ENCODE results near the gene RBMXL3. TPM values are rescaled to one million over a fixed set of nuclear protein-coding genes. Genes with fewer than 3 reads are reported as not detected.
"Not testable (repeated sequence)": the region's sequence is repeated elsewhere in the genome, so short reads cannot be mapped to it uniquely, and the experiment has no call there.

RBMXL3 gene
- total RNA-seq, result not detected in 2 replicates

GRCh38 chrX:115189110-115189509, at the start of gene RBMXL3:
TSS of gene RBMXL3 (plus strand) at chrX:115189410. CDS start at chrX:115189442, 32 bp downstream.
- no peak for DNase-seq (ENCODE audit: low read depth, low spot score)

- DNase-seq (ENCODE audit: low read depth, low spot score), result no peak
Measured at GRCh38 chrX:115142057-115142456, 47.2 kb upstream of the RBMXL3 start.

GRCh38 chrX:115147220-115147619, 42.0 kb upstream of the RBMXL3 start:
- DNase-seq (ENCODE audit: low read depth, low spot score), result peak; percentile 2

GRCh38 chrX:115173181-115173580, 16.0 kb upstream of the RBMXL3 start:
- DNase-seq (ENCODE audit: low read depth, low spot score), result no peak

- DNase-seq (ENCODE audit: low read depth, low spot score), result peak; percentile 26
Measured at GRCh38 chrX:115174548-115174947, 14.7 kb upstream of the RBMXL3 start.

GRCh38 chrX:115177932-115178331, 11.3 kb upstream of the RBMXL3 start:
- no peak for DNase-seq (ENCODE audit: low read depth, low spot score)

GRCh38 chrX:115178473-115178872, 10.7 kb upstream of the RBMXL3 start:
- DNase-seq (ENCODE audit: low read depth, low spot score), result no peak

DNA sequence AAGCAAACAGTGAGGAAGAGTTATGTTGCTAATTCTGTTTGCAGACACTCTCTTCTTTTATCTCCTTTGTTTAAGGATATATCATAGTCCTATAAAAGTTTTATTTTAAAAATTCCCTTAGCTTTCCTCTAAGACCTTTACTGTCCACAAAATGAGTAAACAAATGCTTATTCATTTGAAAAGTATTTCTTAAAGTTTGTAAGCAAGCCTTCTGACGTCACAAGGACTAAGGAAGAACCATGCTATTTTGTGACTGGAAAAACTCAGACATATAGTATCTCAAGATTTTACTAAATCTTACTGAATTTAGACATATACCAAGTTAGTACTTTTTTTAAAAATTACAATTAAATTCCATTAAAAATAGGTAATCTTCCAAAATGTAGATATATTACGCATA, 5.2 kb upstream of the RBMXL3 start:
- no peak for DNase-seq (ENCODE audit: low read depth, low spot score)

DNA sequence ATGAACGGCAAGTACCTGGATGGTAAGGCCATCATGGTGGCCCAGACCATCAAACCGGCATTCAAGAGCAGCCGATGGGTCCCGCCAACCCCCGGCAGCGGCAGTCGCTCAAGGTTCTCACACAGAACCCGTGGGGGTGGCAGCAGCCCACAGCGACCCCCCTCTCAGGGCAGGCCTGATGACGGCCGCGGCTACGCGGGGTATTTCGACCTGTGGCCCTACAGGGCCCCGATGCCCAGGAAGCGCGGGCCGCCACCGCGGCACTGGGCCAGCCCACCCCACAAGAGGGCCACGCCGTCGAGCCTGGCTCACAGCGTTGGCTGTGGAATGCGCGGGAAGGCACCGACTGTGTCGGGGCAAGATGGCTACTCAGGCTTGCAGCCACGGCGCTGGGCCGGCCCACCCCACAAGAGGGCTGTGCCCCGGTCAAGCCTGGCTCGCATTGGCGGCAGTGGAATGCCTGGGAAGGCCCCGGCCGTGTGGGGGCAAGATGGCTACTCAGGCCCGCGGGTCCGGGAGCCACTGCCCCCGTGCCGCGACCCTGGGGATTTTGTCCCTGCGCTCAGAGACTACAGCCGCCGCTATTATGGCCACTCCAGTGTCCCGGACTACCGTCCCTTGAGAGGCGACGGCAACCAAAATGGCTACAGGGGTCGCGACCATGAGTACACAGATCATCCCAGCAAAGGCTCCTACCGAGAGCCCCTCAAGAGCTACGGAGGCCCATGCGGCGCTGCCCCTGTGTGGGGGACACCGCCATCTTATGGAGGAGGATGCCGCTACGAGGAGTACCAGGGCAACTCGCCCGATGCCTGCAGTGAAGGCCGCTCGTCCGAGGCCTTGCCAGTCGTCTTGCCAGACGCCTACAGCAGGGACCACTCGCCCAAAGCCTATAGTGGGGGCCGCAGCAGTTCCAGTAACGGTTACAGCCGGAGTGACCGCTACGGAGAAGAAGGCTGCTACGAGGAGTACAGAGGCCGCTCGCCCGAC, 731 bp downstream of the RBMXL3 start:
- no peak for DNase-seq (ENCODE audit: low read depth, low spot score)

GRCh38 chrX:115190636-115191489, 1.7 kb downstream of the RBMXL3 start:
- DNase-seq (ENCODE audit: low read depth, low spot score), result no peak

DNA sequence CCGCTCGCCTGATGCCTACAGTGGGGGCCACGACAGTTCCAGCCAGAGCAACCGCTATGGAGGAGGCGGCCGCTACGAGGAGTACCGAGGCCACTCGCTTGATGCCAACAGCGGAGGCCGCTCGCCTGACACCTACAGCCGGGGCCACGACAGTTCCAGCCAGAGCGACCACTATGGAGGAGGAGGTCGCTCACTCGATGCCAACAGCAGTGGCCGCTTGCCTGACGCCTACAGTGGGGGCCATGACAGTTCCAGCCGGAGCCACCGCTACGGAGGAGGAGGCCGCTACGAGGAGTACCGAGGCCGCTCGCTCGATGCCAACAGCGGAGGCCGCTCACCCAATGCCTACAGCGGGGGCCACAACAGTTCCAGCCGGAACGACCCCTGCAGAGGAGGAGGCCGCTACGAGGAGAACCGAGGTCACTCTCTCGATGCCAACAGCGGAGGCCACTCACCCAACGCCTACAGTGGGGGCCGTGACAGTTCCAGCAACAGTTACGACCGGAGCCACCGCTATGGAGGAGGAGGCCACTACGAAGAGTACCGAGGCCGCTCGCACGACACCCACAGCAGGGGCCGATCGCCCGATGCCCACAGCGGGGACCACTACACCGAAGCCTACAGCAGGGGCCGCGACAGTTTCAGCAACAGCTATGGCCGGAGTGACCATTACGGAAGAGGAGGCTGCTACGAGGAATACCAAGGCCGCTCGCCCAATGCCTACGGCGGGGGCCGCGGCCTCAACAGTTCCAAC, 2.5 kb downstream of the RBMXL3 start:
- DNase-seq (ENCODE audit: low read depth, low spot score), result no peak

GRCh38 chrX:115192244-115192700, 3.1 kb downstream of the RBMXL3 start:
- no peak for DNase-seq (ENCODE audit: low read depth, low spot score)

DNA sequence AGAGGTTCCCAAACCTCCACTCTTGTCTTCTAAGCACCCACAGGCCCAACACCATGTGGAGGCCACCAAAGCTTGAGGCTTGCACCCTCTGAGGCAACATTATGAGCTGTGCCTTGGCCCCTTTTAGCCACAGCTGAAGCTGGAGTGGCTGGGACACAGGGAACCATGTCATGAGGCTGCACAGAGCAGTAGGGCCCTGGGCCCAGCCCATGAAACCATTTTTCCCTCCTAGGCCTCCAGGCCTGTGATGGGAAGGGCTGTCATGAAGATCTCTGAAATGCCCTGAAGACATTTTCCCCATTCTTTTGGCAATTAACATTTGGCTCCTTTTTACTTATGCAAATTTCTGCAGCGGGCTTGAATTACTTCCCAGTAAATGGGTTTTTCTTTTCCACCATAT, 14.8 kb downstream of the RBMXL3 start:
- DNase-seq (ENCODE audit: low read depth, low spot score), result no peak

DNA sequence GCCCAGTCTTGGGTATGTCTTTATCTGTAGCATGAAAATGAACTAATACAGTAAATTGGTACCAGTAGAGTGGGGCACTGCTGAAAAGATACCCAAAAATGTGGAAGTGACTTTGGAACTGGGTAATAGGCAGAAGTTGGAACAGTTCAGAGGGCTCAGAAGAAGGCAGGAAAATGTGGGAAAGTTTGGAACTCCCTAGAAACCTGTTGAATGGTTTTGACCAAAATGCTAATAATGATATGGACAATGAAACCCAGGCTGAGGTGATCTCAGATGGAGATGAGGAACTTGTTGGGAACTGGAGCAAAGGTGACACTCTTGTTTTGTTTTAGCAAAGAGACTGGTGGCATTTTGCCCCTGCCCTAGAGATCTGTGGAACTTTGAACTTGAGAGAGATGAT, 20.3 kb downstream of the RBMXL3 start:
- DNase-seq (ENCODE audit: low read depth, low spot score), result not testable (repeated sequence)

GRCh38 chrX:115214151-115214550, 24.9 kb downstream of the RBMXL3 start:
- DNase-seq (ENCODE audit: low read depth, low spot score), result no peak

GRCh38 chrX:115214605-115215004, 25.4 kb downstream of the RBMXL3 start:
- no peak for DNase-seq (ENCODE audit: low read depth, low spot score)

- DNase-seq (ENCODE audit: low read depth, low spot score), result not testable (repeated sequence)
Measured at GRCh38 chrX:115217346-115217745, 28.1 kb downstream of the RBMXL3 start.

DNA sequence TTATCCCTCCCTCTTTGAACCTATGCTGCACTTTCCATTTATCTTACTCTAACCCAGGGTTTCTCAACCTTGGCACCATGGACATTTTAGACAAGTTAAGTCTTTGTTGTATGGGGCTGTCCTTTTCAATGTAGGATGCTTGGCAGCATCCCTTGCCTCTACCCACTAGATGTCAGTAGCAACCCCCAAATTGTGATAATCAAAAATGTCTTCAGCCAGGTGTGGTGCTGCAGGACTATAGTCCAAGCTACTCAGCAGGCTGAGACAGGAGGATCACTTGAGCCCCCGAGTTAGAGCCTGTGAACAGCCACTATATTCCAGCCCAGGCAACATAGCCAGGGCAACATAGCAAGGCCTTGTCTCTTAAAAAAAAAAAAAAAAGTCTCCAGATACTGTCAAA, 37.7 kb downstream of the RBMXL3 start:
- no peak for DNase-seq (ENCODE audit: low read depth, low spot score)

- no peak for DNase-seq (ENCODE audit: low read depth, low spot score)
Measured at GRCh38 chrX:115229337-115230003, 40.3 kb downstream of the RBMXL3 start.

DNA sequence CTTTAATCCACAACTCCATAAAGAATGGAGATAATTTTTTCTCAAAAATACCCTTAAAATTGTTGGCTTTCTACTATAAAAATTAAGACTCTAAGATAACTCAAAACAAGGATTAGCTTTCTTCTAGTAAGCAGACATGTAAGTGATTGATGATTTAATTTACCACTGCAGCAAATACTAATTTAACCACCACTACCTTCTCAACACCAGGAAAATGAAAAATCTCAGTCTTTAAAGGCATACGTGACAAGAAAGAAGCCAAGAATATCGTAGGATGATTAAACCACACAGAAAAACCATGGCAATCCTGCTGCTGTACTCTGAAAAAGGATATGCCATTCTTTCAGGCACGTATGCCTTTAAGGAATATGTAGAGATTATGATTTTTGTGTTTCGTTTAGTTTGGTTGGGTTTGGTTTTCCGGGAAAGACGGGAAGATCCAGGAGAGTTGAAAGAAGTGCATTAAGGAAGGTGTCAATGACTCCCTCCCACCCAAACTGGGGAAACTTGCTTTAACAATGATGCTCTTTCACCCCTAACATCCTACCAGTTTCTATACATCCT, 43.8 kb downstream of the RBMXL3 start:
- no peak for DNase-seq (ENCODE audit: low read depth, low spot score)
